ENCODE data around the gene NAB1. TPM values are rescaled to one million over a fixed set of nuclear protein-coding genes. Genes with fewer than 3 reads are reported as not detected.

NAB1 gene
- polyA plus RNA-seq, 1 of the 3 experiments (the other 2 are of a cell fraction) = 9.7 TPM

GRCh38 chr2:190655113-190655512, 6.2 kb downstream of the NAB1 start:
- TF ChIP-seq TAF1 (IDR thresholded peaks at IDR 0.05; ENCODE audit: borderline replicate concordance, low read depth, low read length) (no peak), MAX (IDR thresholded peaks at IDR 0.05; ENCODE audit: low read depth) (no peak), PBX3 (IDR thresholded peaks at IDR 0.05) (no peak), MXI1 (IDR thresholded peaks at IDR 0.05; ENCODE audit: low read depth, low read length) (no peak), SMC3 (IDR thresholded peaks at IDR 0.05; ENCODE audit: low read depth, low read length) (no peak), FOSL2 (IDR thresholded peaks at IDR 0.05; ENCODE audit: borderline replicate concordance, low read depth) (no peak), EZH2phosphoT487 (IDR thresholded peaks at IDR 0.05; ENCODE audit: borderline replicate concordance, low read depth) (no peak), USF1 (IDR thresholded peaks at IDR 0.05; ENCODE audit: borderline replicate concordance, low read depth) (no peak)
- Histone ChIP-seq H3K9me3 (no peaks in the 10 kb centered on the region), H3K9me2 (no peaks in the 10 kb centered on the region), H3K4me3 (ENCODE audit: low read depth in 2 of 2, low read length in 1 of 2) (no peak overlapping the region), H4K20me1 (ENCODE audit: insufficient read depth) (peaks cover 5% of the 10 kb centered on the region; the same call in 1 of the 2 replicates), H2AFZ (ENCODE audit: low read depth) (no peak overlapping the region), H3K36me3 (replicated peaks in 1 of 2; ENCODE audit: control insufficient read depth in 1 of 2, insufficient read depth in 2 of 2, low read length in 1 of 2) (peaks cover 0 to 11% of the 10 kb centered on the region in 2 experiments), H3K27me3 (ENCODE audit: insufficient read depth) (no peaks in the 10 kb centered on the region), H3K4me2 (no peak overlapping the region), H3K27ac (ENCODE audit: low read depth in 2 of 2, low read length in 1 of 2) (no peak overlapping the region), H3K79me2 (ENCODE audit: insufficient read depth) (peaks cover 81% of the 10 kb centered on the region), H3K9ac (no peak overlapping the region), H3F3A (replicated peaks; ENCODE audit: insufficient read depth) (no peaks in the 10 kb centered on the region), H3K4me1 (ENCODE audit: control insufficient read depth in 1 of 2, insufficient read depth in 2 of 2, low read depth in 1 of 2, low read length in 1 of 2) (peaks cover 10 to 12% of the 10 kb centered on the region in 2 experiments; a peak in 3 of 4 replicates)
- ChIA-PET POLR2A (interaction anchor here (0.6 kb wide), 1 partner anchor 140 kb away, joined by 5 read pairs; no protein-coding TSS in a partner anchor), CTCF (interaction anchor here (0.6 to 0.9 kb wide), 2 partner anchors 23 to 26 kb away, joined by 3 read pairs; no protein-coding TSS in a partner anchor)
- DNase-seq = no peak
- 97% methylated on average over 1 of the region's 1 CpG for WGBS (ENCODE audit: low lambda C conversion rate)

- Histone ChIP-seq H3K79me2 (ENCODE audit: insufficient read depth) (peaks cover 76% of the 10 kb centered on the region), H3K9me3 (no peaks in the 10 kb centered on the region), H3K4me2 (no peak overlapping the region), H3K4me1 (ENCODE audit: control insufficient read depth in 1 of 2, insufficient read depth in 2 of 2, low read depth in 1 of 2, low read length in 1 of 2) (peaks cover 9 to 10% of the 10 kb centered on the region in 2 experiments; a peak in 3 of 4 replicates), H3K27ac (ENCODE audit: low read depth in 2 of 2, low read length in 1 of 2) (no peak overlapping the region), H3K9me2 (no peaks in the 10 kb centered on the region), H3K9ac (no peak overlapping the region), H3K4me3 (ENCODE audit: low read depth in 2 of 2, low read length in 1 of 2) (no peak overlapping the region), H3K36me3 (replicated peaks in 1 of 2; ENCODE audit: control insufficient read depth in 1 of 2, insufficient read depth in 2 of 2, low read length in 1 of 2) (peaks cover 3 to 13% of the 10 kb centered on the region in 2 experiments), H4K20me1 (ENCODE audit: insufficient read depth) (peaks cover 5% of the 10 kb centered on the region; the same call in 1 of the 2 replicates), H3F3A (replicated peaks; ENCODE audit: insufficient read depth) (no peaks in the 10 kb centered on the region), H2AFZ (ENCODE audit: low read depth) (no peak overlapping the region), H3K27me3 (ENCODE audit: insufficient read depth) (no peaks in the 10 kb centered on the region)
- CTCF ChIA-PET = interaction anchor here (0.9 kb wide), 1 partner anchor 26 kb away, joined by 3 read pairs; no protein-coding TSS in a partner anchor
- WGBS (ENCODE audit: low lambda C conversion rate) = 97% methylated on average over 3 of the region's 3 CpGs
- DNase-seq = no peak
- no peak for TF ChIP-seq NRF1 (IDR thresholded peaks at IDR 0.05; ENCODE audit: low read depth, low read length)
- TF ChIP-seq ELF1 (IDR thresholded peaks at IDR 0.05) = no peak
- TF ChIP-seq MAX (IDR thresholded peaks at IDR 0.05; ENCODE audit: low read depth) = no peak
- no peak for TF ChIP-seq RAD21 (IDR thresholded peaks at IDR 0.05; ENCODE audit: low read length)
- TF ChIP-seq NFIC (IDR thresholded peaks at IDR 0.05; ENCODE audit: borderline replicate concordance) = no peak
- TF ChIP-seq PBX3 (IDR thresholded peaks at IDR 0.05) = no peak
- TF ChIP-seq FOSL2 (IDR thresholded peaks at IDR 0.05; ENCODE audit: borderline replicate concordance, low read depth) = no peak
- TF ChIP-seq JUND (IDR thresholded peaks at IDR 0.05) = no peak
- TF ChIP-seq USF1 (IDR thresholded peaks at IDR 0.05; ENCODE audit: borderline replicate concordance, low read depth) = no peak
- TF ChIP-seq IRF3 (IDR thresholded peaks at IDR 0.05; ENCODE audit: low read depth, low read length) = no peak
- no peak for TF ChIP-seq FOXM1 (IDR thresholded peaks at IDR 0.05; ENCODE audit: low read depth)
- TF ChIP-seq MXI1 (IDR thresholded peaks at IDR 0.05; ENCODE audit: low read depth, low read length) = no peak
- TF ChIP-seq GATA2 (CRISPR knock-in tag; IDR thresholded peaks at IDR 0.05) = no peak
- no peak for TF ChIP-seq ZBTB33 (IDR thresholded peaks at IDR 0.05; ENCODE audit: borderline replicate concordance, low read depth)
- no peak for TF ChIP-seq RCOR1 (IDR thresholded peaks at IDR 0.05; ENCODE audit: low read length)
- TF ChIP-seq EZH2phosphoT487 (IDR thresholded peaks at IDR 0.05; ENCODE audit: borderline replicate concordance, low read depth) = no peak
- POLR2A ChIA-PET = interaction anchor here (0.6 kb wide), 1 partner anchor 140 kb away, joined by 5 read pairs; no protein-coding TSS in a partner anchor
These were observed 6.7 kb downstream of the NAB1 start for GRCh38 chr2:190655570-190655969.

All from SK-N-SH (cell line).